GM08714 (cell line): ENCODE results near the gene WDR18.
"Not testable (repeated sequence)": the region's sequence is repeated elsewhere in the genome, so short reads cannot be mapped to it uniquely, and the experiment has no call there.

Experiments used
- H3K4me3 ChIP-seq: fragments of 200-500 bp; sonication (Bioruptor generic); 2 replicates; pipeline ENCODE4 v1.5.1; 2014; ENCODE audit warnings: mild to moderate bottlenecking, low read length, inconsistent platforms
- ZNF274 ChIP-seq: IDR thresholded peaks from 2 replicates; pipeline ENCODE4 v1.6.1; 2012; ENCODE audit warnings: mild to moderate bottlenecking, low read depth, low read length

WDR18 gene

DNA sequence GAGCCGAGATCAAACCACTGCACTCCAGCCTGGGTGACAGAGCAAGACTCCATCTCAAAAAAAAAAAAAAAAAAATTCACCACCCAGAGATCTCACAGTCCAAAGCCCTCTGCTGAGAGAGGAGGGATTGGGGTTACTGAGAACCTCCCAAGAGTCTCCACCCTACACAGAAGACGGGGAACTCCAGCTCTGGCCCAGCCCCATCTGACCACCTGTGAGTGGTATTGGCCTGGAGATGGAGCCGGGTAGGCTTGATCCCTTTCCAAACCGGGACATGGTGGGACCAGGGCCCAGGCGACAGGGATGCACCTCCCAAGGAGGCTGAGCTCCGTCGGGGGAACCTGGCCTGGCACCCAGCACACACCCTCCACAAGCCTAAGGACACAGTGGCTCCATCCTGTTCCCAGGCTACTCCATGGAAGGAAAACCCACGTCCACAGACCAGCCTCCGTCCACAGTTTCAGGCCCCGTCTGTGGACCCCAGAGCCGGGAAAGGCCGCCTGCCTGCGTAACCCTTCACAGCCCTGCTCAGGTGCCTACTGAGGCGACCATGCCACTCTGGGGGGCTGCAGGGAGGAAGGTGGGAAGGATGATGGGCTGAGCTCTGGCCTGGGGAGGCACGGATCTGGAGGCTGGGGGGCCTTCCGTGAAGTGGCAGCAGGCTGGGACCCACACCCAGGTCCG, 34.9 kb downstream of the WDR18 start:
- H3K4me3 ChIP-seq, result peak overlapping the region; percentile 88; the same call in 1 of the 2 replicates
- no peak for TF ChIP-seq ZNF274

DNA sequence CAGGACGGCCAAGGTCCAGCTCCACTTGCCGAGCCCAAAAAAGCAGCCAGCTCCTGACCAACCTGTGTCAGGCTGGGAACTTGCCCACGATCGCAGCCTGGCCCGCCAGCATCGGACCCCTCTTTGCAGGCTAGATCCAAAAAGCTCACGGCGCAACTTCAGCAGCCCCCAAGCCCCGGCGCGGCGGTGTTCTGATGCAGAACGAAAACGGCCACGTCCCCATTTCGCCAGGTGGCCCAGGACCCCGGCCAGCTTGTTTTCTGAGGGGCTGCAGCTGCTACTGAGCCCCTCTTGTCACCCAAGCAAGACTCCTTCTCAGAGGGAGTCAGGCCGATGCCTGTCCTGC, 35.4 kb downstream of the WDR18 start:
- peak overlapping the region; percentile 88 for H3K4me3 ChIP-seq
- TF ChIP-seq ZNF274, result no peak

DNA sequence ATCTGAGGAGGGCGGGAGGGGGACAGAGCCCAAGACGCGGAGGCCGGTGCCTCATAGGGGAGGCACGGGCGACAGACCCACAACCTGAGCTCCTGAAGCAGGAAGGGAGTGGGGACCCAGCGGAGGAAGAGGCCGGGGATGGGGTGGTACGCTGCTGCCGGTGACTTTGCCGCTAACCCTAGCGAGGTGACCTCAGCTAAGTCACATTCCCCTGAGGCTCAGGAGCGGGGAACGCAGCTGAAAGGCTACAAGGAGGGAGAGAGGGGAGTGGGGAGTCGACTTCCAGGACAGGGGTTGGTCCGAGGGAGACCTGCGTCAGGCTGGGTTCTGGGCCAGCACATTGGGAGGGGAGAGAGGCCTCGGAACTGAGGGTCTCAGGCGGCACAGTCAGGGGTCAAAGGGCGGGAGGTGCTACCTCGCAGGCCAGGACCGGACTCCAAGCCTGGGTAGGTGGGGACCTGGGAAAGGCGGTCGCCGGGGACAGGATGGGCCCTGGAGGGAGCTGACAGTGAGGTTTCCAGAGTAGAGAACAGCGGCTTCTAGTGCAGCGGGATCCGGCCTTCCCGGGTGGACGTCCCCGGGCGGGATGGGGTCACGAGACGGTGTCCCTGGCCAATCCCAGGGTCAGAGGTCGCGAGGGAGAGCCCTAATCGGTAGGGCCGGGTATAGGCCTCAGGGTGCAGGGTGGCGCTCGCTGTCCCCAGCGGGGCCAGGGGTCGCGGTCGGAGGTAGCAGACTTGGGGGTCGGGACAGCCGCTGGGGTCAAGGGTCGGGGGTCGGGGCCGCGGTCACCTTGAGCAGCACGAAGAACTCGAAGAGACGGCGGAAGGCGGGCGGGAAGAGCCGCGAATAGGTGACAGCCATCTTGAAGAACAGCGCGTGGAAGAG, 36.1 kb downstream of the WDR18 start:
- no peak for TF ChIP-seq ZNF274
- peak overlapping the region; percentile 88 for H3K4me3 ChIP-seq

DNA sequence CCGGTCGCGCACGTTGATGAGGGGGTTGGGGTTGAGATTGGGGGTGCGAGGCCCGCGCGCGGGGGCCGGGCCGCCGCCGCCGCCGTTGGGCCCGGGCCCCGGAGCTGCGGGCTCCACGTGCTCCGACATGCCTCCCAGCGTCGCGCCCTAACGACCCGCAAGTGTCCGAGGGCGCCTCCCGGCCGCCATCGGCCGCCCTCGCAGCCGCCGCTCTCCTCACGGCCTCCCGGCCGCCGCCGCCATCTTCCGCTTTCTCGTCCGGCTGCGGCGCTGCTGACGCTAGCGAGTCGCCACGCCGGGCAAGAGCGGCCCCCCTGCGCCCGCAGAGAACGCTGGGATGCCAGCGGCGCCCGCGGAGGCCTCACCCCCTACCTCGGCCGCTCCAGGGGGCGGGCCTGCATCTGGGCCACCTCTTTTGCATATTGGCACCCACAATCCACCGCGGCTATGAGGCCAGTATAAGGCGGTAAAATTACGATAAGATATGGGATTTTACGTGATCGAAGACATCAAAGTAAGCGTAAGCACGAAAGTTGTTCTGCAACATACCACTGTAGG, 36.8 kb downstream of the WDR18 start, which contains the start of gene TMEM259:
TSS of gene TMEM259 (minus strand) at position 256 of the 558 bp plus-strand sequence. CDS start at position 129, 127 bp downstream.
- H3K4me3 ChIP-seq, result peak within 1 kb of the TSS; percentile 88
- TF ChIP-seq ZNF274, result no peak

DNA sequence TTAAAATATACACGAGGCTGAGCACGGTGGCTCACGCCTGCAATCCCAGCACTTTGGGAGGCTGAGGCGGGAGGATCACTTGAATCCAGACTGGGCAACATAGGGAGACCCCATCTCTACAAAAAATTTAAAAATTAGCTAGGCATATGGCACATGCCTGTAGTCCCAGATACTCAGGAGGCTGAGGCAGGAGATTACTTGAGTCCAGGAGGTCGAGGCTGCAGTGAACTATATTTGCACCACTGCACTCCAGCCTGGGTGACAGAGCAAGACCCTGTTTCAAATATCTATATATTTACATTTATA, 39.7 kb downstream of the WDR18 start:
- not testable (repeated sequence) for H3K4me3 ChIP-seq

DNA sequence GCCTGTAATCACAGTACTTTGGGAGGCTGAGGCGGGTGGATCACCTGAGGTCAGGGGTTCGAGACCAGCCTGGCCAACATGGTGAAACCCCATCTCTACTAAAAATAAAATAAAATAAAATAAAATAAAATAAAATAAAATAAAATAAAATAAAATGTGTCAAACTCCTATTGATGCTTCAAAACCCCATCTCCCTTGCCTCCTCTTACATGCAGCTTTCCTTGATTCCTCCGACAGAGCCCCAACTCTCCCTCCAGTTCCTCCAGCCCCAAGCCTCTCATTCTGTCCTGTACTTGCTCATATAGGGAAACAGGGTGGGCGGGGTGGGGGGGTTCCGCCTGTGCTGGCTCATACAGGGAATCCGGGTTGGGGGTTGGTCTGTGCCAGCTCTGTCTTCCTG, 40.9 kb downstream of the WDR18 start:
- H3K4me3 ChIP-seq, result not testable (repeated sequence)

DNA sequence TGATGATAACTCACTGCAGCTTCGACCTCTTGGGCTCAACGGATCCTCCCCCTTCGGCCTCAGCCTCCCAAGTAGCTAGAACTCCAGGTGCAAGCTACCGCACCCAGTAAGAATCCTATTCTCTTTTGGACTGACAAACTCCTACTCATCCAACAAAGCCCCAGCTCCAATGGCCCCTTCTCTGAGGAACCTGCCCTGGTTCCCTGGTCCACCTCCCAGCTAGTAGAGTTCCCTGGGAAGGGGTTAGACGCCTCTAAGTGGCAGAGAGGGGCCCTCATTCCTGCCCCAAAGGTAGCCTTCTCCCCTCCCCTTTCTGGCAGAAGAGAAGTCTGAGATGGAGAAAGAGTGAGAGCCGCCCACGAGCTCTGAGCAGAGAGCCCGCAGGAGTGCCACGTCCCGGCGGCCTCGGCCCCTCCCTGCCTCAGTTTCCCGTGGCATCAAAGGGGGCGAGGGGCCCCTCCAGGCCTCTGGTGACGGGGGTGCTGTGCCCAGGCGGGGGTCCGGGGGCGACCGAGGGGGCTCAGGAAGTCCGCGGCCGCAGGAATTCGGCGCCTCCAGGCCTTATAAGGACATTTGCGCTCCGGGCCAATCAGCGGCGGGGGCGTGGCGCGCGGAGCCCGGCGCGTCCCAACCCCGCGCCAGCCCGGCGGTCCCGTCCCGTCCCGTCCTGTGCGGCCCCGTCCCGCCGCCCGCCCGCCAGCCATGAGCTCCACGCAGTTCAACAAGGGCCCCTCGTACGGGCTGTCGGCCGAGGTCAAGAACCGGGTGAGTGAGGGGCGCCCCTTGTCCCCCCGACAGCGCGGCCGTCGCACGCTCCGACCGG, 42.0 kb downstream of the WDR18 start, which contains the start of gene CNN2:
TSS of gene CNN2 (plus strand) at position 649 of the 823 bp plus-strand sequence. CDS start at position 703, 54 bp downstream.
- no peak for TF ChIP-seq ZNF274
- H3K4me3 ChIP-seq, result peak within 1 kb of the TSS; percentile 72

DNA sequence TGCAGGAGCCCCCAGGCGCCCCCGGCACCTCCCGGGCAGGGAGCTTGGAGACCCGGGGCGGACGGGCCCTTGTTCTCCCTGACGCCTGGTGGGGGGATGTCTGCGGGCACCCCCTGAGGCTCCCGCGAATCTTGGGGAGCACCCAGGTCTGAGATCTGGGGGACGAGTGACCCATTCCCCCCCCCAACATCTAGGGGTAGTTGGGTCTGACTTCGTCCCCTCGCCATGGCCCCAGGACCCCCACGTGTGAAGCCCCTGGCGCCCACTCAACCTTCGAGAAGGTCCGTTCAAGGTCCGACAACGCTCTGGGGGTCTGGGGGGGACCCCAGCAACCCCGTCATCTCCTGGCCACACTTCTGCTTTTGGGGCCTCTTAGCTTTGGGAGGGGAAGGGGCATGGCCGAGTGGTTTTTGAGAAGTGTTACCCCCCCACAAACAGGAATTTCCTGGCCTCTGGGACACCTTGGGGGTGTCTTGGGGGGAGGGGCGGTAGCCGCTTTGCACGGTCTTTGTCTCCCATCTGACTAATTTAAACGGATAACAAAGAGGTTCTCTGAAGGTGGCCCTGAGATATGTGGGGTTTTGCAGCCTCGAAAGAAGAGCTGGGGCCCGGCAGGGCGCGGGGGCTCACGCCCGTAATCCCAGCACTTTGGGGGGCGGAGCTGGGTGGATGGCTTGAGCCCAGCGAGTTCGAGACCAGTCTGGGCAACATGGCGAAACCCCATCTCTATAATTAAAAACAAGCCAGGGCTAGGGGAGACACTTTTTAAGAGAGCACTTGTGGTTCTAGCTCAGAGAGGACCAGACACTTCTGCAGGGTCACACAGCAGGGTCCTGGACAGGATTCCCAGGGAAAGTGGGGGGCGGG, 42.9 kb downstream of the WDR18 start:
- TF ChIP-seq ZNF274, result no peak
- H3K4me3 ChIP-seq, result peak overlapping the region; percentile 72

DNA sequence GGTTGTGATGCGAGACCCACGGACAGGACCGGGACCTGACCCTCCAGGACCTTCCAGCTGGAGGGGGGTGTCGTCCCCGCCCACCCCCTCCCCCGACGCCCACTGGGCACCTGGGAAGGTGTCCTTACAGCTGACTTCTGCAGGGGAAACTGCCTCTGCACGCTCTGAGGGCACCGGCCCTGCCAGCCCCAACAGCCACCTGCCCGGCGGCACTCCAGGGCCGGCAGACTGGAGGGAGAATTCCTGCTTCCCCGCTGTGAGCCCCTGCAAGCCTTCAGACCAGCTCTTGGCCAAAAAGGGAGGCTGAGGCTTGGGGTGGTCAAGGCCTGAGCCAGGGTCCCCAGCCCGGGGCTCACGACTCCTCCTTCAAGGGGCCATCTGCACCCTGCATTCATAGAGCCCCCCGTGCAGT, 43.5 kb downstream of the WDR18 start:
- TF ChIP-seq ZNF274, result no peak
- peak overlapping the region; percentile 72; the same call in 1 of the 2 replicates for H3K4me3 ChIP-seq

DNA sequence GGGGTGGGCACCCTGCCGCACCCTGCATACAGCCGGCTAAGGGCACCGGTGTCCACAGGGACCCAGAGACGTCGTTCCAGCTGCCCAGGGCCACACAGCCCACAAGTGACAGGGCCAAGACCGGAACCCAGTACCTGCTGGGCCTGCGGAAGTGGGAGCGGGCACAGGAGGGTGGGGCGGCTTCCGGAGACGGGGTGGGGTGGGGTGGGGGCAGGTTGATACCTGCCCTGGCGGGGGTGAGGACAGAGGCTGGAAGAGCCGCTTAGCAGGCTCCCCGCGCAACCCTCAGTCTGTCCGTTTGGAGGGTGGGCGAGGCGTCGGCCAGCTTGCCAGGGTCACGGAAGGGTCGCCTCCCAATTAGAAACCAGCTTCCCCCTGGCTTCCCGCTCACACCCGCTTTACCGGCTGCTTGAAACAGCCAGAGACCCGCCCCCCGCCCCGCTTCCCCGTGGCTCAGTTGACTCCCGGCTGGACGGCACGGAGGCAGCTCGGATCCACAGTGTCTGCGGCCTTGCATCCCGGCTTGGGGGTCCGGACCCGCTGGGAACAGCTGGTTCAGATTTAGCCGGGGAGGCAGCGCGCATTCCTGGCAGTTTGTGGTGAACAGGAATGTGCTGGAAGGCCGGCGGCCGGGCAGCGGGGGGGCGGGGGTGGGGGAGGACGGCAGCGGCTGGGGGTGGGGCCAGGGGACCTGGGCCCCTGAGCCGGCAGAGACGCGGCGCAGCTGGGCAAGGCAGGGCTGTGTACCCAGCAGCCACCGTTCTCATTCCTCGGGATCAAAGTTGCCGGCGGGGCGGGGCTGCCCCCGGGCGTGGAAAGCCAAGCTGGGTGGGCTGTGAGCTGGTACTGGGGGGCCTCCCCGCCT, 44.1 kb downstream of the WDR18 start:
- H3K4me3 ChIP-seq, result peak overlapping the region; percentile 72
- TF ChIP-seq ZNF274, result no peak

DNA sequence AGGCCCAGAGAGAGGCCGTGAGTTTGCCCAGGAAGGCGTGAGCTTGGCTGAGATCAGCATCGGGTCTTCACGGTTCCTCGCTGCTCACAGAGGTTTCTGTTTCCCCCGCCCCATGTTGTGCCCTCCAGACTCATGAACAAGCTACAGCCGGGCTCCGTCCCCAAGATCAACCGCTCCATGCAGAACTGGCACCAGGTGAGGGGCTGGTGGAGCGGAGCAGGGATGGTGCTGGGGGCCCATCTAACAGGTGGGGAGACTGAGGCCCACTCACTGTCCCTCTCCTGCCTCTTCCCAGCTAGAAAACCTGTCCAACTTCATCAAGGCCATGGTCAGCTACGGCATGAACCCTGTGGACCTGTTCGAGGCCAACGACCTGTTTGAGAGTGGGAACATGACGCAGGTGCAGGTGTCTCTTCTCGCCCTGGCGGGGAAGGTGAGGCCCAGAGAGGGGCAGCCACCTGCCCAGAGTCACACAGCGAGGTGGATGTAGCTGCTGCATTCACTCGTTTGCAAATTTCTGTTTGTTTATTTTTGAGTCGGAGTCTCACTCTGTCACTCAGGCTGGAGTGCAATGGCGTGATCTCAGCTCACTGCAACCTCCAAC, 48.2 kb downstream of the WDR18 start:
- no peak for TF ChIP-seq ZNF274
- no peak overlapping the region for H3K4me3 ChIP-seq

DNA sequence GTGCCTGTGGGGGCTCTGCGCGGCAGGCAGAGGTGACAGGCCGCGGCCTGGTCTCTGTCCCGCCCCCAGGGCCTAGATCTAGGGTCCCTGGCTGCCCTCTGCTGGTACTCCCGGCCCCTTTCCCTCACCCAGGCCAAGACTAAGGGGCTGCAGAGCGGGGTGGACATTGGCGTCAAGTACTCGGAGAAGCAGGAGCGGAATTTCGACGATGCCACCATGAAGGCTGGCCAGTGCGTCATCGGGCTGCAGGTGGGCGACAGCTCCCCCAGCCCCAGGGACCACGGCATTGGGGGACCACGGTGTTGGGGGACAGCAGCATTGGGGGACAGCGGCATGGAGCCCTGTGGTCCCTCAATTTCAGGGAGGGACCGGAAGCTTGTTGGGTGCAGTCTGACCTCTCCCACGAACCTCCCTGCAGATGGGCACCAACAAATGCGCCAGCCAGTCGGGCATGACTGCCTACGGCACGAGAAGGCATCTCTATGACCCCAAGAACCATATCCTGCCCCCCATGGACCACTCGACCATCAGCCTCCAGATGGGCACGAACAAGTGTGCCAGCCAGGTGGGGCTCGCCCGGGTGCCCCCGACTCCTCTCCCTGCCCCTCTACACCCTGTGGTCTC, 52.0 kb downstream of the WDR18 start:
- no peak for TF ChIP-seq ZNF274

More for the DNA sequence above, 52.0 kb downstream of the WDR18 start:
- no peak overlapping the region for H3K4me3 ChIP-seq
